Central memory CD8-positive, alpha-beta T cell (primary cell): ENCODE data around the gene CAPZA2.

Experiments
- ATAC-seq: fragments of 150-1000 bp; cut with Tn5 transposase; replicated peaks from 2 replicates; pipeline ENCODE4 v1.10.0; 2022; ENCODE audit warnings: mild to moderate bottlenecking, moderate FRiP score, moderate number of reproducible peaks; ENCODE audit not compliant: poor library complexity, severe bottlenecking; ENCODE audit errors: extremely low read depth
- DNase-seq, 2 donors: peaks; one replicate each; pipeline ENCODE4 v3.0.0; 2021; ENCODE audit warnings: low spot score in 2 of 2
- H3K27ac Mint-ChIP-seq: one replicate; pipeline ENCODE4 v1.8.0; 2022; ENCODE audit warnings: low read depth, mild to moderate bottlenecking, moderate library complexity, mixed read lengths
- H3K27me3 Mint-ChIP-seq: one replicate; pipeline ENCODE4 v1.8.0; 2022; ENCODE audit warnings: mixed read lengths
- H3K36me3 Mint-ChIP-seq: one replicate; pipeline ENCODE4 v1.8.0; 2022; ENCODE audit warnings: mild to moderate bottlenecking, moderate library complexity, mixed read lengths; ENCODE audit not compliant: insufficient read depth
- H3K4me1 Mint-ChIP-seq: one replicate; pipeline ENCODE4 v1.8.0; 2022; ENCODE audit warnings: mixed read lengths
- H3K4me3 Mint-ChIP-seq: one replicate; pipeline ENCODE4 v1.8.0; 2022; ENCODE audit warnings: mild to moderate bottlenecking, moderate library complexity, mixed read lengths
- H3K9me3 Mint-ChIP-seq: one replicate; pipeline ENCODE4 v1.8.0; 2022; ENCODE audit warnings: mixed read lengths

Gene CAPZA2

DNA sequence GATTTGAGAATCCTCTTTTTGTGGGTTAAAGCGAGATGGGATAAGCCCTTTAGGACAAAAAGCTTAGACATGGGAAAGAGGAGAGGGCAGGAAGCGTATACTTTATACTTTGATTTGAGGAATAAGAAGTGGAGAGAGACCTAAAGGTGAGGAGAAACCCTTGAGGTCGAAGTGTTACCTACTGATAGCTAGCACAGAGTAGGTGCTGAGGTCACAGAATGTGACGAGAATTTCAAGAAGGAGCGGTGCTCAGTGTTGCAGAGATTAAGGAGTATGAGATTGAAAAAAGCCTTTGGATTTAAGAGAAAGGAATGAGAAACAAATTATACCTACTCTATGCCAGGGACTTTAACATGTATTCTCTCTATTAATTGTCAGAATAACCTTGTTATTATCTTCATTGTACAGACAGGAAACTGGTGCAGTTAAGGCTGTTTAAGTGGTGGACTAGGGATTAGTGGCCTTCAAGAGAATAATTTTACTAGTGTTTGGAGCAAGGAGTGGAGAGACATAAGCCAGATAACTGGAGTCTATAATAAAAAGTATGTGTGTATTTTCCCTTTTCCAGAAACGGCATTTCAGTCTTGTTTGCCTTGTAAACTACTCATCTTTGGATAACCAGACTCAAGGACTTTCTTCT is 8.8 kb downstream of the CAPZA2 start:
- DNase-seq = no peak
- peaks cover 60% of the 10 kb centered on the region for H3K4me1 Mint-ChIP-seq
- peak overlapping the region; percentile 4 for H3K4me3 Mint-ChIP-seq
- H3K27me3 Mint-ChIP-seq = no peaks in the 10 kb centered on the region
- peak overlapping the region; percentile 27 for H3K27ac Mint-ChIP-seq
- H3K9me3 Mint-ChIP-seq = no peaks in the 10 kb centered on the region
- ATAC-seq = no peak
- peaks cover 11% of the 10 kb centered on the region for H3K36me3 Mint-ChIP-seq

DNA sequence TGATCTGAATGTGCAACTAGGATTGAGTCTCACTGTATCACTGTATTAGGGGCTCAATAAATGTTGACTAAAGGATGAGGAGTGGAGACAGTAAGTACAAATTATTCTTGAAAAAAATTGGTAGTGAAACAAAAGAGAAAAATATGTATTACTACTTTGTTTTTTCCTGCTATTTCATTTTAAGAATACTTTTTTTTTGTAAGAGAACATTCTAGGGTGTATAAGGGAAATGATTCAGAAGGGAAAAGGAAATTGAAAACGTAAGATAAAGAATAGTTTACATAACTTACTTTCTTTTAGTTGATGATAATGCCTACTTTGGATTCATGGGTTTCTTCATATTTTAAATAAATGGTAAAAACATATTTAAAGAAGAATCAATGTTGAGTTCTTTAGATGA is 9.6 kb downstream of the CAPZA2 start:
- Mint-ChIP-seq H3K27ac (peak overlapping the region; percentile 27), H3K27me3 (no peaks in the 10 kb centered on the region)

DNA sequence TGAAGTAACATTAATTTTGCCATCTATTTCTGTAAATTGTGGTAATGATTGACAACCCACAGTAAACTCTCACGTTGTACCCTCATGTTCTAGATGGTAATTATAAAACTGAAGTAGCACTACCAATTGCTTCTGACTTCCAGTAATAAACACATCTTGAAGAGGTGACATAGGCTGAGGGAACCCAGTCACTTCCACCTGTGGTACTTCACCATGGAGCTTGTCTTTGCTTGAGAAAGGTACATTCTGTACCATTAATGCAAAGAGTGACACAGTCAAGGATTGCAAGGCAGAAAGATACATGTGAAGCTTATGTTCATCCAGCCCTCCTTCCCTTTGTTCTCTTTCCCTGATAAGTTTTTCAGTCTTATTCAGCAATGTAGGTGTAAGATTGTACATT is 11.2 kb downstream of the CAPZA2 start:
- H3K9me3 Mint-ChIP-seq = no peaks in the 10 kb centered on the region
- peaks cover 9% of the 10 kb centered on the region for H3K36me3 Mint-ChIP-seq
- no peak overlapping the region for H3K27ac Mint-ChIP-seq
- H3K4me1 Mint-ChIP-seq = peaks cover 41% of the 10 kb centered on the region
- ATAC-seq = no peak
- no peak for DNase-seq
- no peak overlapping the region for H3K4me3 Mint-ChIP-seq
- no peaks in the 10 kb centered on the region for H3K27me3 Mint-ChIP-seq

More for the DNA sequence above, 9.6 kb downstream of the CAPZA2 start:
- Mint-ChIP-seq H3K4me3 (peak overlapping the region; percentile 8), H3K9me3 (no peaks in the 10 kb centered on the region), H3K4me1 (peaks cover 55% of the 10 kb centered on the region), H3K36me3 (peaks cover 11% of the 10 kb centered on the region)
- ATAC-seq = no peak
- no peak for DNase-seq

DNA sequence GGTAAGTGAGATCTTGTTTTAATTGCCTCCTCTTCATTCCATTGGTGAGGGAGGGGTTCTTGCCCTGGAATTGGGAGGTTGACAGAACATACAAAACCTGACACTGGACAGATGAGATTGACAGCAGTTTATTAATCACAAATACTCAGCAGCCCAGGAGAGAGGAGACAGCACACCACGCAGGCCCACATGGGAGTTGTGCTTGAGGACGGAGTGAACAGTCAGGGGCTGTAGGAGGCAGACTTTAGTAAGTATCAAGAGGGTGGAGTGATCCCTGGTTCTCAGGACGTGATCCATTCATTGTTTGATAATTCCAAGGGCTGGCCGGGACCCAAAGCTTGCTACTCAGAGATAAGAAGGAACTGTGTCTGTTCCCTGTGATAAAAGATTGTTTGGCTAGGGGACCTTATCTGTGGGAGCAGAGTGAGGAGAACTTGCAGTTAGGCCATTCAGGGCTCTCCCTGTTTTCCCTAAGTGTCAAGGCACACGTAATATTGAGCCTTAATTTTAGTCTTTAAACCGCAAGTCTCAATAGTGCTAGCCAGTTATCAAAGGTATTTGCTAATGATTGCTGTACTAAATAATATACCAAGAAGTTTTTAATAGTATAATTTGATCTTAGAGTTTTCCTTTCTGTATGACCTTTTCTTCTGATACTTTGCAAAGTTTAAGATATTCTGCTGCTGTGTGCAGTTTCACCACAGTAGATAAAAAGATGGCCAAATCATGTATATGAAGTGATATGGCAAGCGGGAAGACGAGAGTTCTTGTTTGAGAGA is 14.5 kb downstream of the CAPZA2 start:
- H3K4me1 Mint-ChIP-seq = peaks cover 24% of the 10 kb centered on the region

DNA sequence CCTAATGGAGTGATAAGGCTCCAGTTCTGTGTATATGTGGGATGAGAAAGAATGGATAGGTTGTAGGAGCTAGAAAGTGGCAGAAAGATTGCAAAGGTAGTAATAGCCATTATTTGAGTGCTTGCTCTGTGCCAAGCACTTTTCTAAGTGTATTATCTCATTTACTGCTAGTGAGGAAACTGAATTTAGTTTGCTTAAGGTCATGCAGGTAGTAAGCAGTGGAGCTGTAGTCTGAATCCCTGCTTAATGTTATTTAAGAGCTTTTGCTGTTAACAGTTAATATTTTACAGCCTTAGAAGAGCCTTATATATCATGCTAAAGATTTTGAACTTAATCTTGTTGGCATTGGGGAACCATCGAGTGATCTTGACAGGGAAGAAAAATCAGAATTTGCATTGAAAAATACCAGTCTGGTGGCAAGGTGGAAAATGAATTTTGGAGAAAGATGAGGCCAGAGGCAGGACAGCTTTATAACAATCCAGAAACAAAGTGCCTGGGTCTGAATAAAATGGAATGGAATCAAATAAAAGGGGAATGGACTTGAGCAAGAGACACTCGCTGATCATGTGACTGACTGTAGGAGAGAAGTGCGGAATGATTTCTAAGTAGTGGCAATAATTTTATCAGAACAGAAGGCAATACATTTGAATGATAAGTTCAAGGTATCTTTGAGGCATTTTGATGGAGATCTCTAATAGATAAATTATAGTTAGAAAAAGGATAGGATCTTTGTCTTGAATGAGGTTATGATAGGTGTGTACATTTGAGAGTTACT is 15.2 kb downstream of the CAPZA2 start:
- Mint-ChIP-seq H3K27me3 (no peaks in the 10 kb centered on the region), H3K4me3 (no peak overlapping the region), H3K27ac (no peak overlapping the region), H3K4me1 (peaks cover 25% of the 10 kb centered on the region), H3K36me3 (peaks cover 6% of the 10 kb centered on the region), H3K9me3 (no peaks in the 10 kb centered on the region)
- no peak for ATAC-seq
- no peak for DNase-seq

More for the DNA sequence above, 14.5 kb downstream of the CAPZA2 start:
- H3K27me3 Mint-ChIP-seq = no peaks in the 10 kb centered on the region
- DNase-seq = no peak
- H3K4me3 Mint-ChIP-seq = no peak overlapping the region
- no peaks in the 10 kb centered on the region for H3K9me3 Mint-ChIP-seq
- no peak for ATAC-seq
- H3K36me3 Mint-ChIP-seq = peaks cover 7% of the 10 kb centered on the region
- no peak overlapping the region for H3K27ac Mint-ChIP-seq

DNA sequence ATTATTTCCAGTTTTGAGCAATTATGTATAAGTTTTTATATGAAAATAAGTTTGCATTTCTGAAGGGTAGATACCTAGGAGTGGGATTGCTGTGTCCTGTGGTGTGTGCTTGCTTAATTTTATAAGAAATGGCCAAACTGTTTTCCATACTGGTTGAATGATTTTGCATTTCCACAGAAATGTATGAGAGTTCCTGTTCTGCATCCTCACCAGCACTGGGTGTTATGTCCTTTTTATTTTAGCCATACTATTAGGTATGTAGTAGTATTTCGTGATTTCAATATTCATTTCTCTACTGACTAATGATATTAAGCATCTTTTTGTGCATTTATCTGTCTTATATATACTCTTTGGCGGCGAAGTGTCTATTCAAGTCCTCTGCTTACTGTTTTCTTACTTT is 22.3 kb downstream of the CAPZA2 start:
- no peaks in the 10 kb centered on the region for H3K27me3 Mint-ChIP-seq
- DNase-seq = no peak
- no peak overlapping the region for H3K4me3 Mint-ChIP-seq
- peaks cover 39% of the 10 kb centered on the region for H3K4me1 Mint-ChIP-seq
- peaks cover 21% of the 10 kb centered on the region for H3K36me3 Mint-ChIP-seq
- H3K9me3 Mint-ChIP-seq = no peaks in the 10 kb centered on the region
- no peak overlapping the region for H3K27ac Mint-ChIP-seq
- no peak for ATAC-seq

DNA sequence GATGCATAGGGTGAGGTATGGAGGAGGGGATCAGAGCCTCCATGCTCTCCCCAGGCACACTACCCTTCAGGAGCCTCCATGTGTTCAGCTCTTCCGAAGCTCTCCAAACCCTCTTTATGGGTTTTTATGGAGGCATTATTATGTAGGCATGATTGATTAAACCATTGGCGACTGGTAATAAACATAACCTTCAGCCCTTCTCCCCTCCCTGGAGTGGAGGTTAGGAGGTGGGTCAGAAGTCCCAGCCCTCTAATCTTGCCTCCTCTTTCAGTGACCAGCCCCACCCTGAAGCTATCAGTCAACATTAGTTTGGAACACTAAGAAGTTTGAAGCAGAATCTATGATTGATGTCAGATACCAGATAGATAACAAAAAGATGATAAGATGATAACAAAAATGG is 23.3 kb downstream of the CAPZA2 start:
- H3K4me1 Mint-ChIP-seq = peaks cover 38% of the 10 kb centered on the region
- DNase-seq = no peak
- H3K27ac Mint-ChIP-seq = no peak overlapping the region
- H3K27me3 Mint-ChIP-seq = no peaks in the 10 kb centered on the region
- no peak for ATAC-seq
- H3K9me3 Mint-ChIP-seq = no peaks in the 10 kb centered on the region
- H3K36me3 Mint-ChIP-seq = peaks cover 21% of the 10 kb centered on the region
- H3K4me3 Mint-ChIP-seq = no peak overlapping the region

DNA sequence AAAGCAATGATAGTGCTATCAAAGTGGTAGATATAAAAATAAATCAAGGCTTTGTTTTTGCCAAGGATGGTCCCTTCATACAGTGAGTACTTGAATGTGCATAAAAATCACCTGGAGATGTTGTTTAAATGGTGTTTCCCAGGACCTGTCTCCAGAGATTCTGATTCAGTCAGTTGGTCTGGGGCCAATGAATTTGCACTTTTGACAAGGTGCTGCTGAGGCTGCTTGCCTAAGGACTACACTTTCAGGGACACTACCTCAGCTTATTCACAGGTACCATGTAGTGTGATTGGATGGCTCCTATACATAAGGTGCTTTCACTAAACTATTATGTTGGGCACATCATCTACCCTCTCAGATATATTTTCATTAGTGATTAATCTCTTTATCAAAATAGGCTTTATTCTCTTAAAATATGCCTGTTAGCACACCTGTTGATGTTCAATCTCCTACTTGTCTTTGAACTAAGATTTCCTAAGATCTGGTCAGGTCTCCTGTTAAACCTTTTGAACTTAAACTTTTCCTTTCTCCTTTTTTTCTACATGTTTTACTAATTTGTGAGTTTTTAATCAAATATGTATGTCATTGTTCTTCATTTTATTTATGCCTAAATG is 24.3 kb downstream of the CAPZA2 start:
- H3K27ac Mint-ChIP-seq = no peak overlapping the region
- DNase-seq (no peak), ATAC-seq (no peak)
- H3K27me3 Mint-ChIP-seq = no peaks in the 10 kb centered on the region
- H3K4me1 Mint-ChIP-seq = peaks cover 33% of the 10 kb centered on the region
- no peak overlapping the region for H3K4me3 Mint-ChIP-seq
- H3K36me3 Mint-ChIP-seq = peaks cover 21% of the 10 kb centered on the region
- no peaks in the 10 kb centered on the region for H3K9me3 Mint-ChIP-seq

DNA sequence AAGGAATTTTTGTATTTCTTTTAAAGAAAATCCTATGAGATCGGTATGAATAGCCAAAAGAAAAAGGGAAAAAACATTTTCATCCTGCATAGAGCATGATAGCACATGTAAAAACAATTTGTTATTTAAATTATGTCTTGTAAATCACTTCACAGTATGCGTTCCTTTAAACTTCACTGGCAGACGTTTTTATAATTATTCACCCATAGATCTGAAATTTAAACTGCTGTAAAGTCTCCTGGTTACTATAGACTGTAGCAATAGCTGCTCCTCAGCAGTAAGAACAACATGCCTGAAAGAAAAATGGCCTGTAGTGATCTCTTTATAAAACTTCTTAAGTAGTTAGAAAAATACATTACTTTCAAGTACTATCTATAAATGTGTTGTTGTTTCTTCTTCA is 26.5 kb downstream of the CAPZA2 start:
- DNase-seq (no peak), ATAC-seq (no peak)
- Mint-ChIP-seq H3K9me3 (no peaks in the 10 kb centered on the region), H3K4me3 (no peak overlapping the region), H3K27ac (no peak overlapping the region), H3K36me3 (peaks cover 42% of the 10 kb centered on the region), H3K4me1 (peaks cover 27% of the 10 kb centered on the region), H3K27me3 (no peaks in the 10 kb centered on the region)

DNA sequence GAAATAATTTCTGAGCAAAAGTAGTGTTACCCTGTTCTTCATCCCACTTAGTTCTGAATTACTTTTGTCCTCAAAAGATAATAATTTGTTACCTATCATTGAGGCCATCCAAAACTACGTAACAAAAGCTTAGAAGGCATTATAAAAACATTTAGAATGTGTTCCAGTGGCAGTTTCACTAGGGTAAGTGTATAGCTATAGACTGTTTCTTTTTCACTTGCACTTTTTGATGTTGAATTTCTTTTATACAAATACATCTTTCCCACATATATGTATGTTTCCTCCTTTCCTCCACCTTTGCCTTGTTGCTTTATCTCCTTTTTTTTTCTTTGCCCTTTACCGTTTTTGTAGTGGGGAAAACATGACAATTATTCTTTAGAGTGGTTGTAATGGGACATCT is 33.5 kb downstream of the CAPZA2 start:
- H3K9me3 Mint-ChIP-seq = peaks cover 6% of the 10 kb centered on the region
- no peak overlapping the region for H3K27ac Mint-ChIP-seq
- H3K4me3 Mint-ChIP-seq = no peak overlapping the region
- H3K36me3 Mint-ChIP-seq = peaks cover 45% of the 10 kb centered on the region
- no peaks in the 10 kb centered on the region for H3K27me3 Mint-ChIP-seq
- H3K4me1 Mint-ChIP-seq = peaks cover 17% of the 10 kb centered on the region
- ATAC-seq (no peak), DNase-seq (no peak)

DNA sequence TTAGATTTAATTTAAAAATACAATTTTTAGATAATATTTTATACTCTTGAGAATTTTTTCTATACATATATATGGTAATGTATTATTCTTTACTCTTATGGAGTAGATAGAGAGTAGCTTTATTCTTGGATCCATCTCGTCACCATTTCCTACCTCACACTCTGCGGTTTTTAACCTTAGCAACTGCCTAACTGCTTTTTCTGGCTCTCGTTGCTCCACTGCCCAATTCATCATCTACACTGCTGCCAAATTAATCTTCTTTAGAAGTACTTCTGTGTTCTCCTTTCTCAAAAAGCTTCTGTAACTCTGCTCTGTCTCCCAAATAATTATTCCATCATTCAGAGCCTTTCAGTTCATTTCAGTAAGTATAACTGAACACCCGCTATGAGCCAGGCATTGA is 35.3 kb downstream of the CAPZA2 start:
- Mint-ChIP-seq H3K36me3 (peaks cover 38% of the 10 kb centered on the region), H3K27me3 (no peaks in the 10 kb centered on the region), H3K27ac (peak overlapping the region; percentile 58), H3K9me3 (peaks cover 6% of the 10 kb centered on the region), H3K4me3 (no peak overlapping the region), H3K4me1 (peaks cover 17% of the 10 kb centered on the region)
- no peak for DNase-seq
- ATAC-seq = no peak

DNA sequence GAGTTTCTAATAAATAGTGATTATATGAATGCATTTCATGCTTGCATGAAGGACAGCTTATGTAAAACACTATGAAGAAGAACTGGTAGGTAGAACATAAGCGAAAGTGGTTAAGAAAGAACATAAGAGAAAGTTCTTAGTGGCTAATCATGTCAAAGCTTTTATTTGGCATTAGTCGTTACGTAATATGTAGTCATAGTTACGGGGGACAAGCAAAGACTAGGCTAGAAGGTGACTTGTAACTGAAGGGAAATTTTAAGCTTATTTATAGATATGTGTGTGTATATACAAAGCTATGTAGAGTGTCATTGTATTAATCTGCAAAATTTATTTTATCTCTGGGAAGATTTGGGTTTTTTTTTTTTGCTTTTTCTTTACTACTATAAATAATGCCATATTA is 36.9 kb downstream of the CAPZA2 start:
- H3K4me1 Mint-ChIP-seq = peaks cover 17% of the 10 kb centered on the region
- H3K27me3 Mint-ChIP-seq = no peaks in the 10 kb centered on the region
- DNase-seq (no peak), ATAC-seq (no peak)
- peaks cover 32% of the 10 kb centered on the region for H3K36me3 Mint-ChIP-seq
- no peak overlapping the region for H3K4me3 Mint-ChIP-seq
- H3K9me3 Mint-ChIP-seq = peaks cover 6% of the 10 kb centered on the region
- H3K27ac Mint-ChIP-seq = no peak overlapping the region
